Left colon (tissue), 2 donors: Measurements from ENCODE around the gene ADGRD1. TPM values are rescaled to one million over a fixed set of nuclear protein-coding genes. Genes with fewer than 3 reads are reported as not detected.

Source experiments
- ATAC-seq: fragments of 200-7000 bp; cut with Tn5 transposase; one replicate; pipeline ENCODE4 v1.9.1; 2020; ENCODE audit warnings: mild to moderate bottlenecking, moderate library complexity
- DNase-seq, 2 donors: peaks; one replicate each; pipeline ENCODE4 v3.0.0-alpha.2; 2020
- intact Hi-C, 2 donors: fragments of 100-400 bp; cut with DNase I in 1 of 2; cut with micrococcal nuclease in 1 of 2; formaldehyde crosslinking; loops; one replicate each; pipeline versions ENCODE4 v1.11.2 to v1.14.0; 2022; cut with DNase I, micrococcal nuclease
- total RNA-seq, 2 donors: library from RNA; stranded (reverse); fragmentation: NEBNext Ultra II Directional; extraction: Animal tissue kit (Norgen Biotek cat#: 25700); gene quantifications; one replicate each; pipeline ENCODE4 v1.2.1, GENCODE V29; 2021
- donor health status: DM: no; HTN: no; CAD: no.
- donor health status: DM: yes; HTN: yes; CAD: no.

ADGRD1 gene
- total RNA-seq, 2 donors from 2014 or later = 4.0 to 5.8 TPM

- intact Hi-C loops = no loop called here
- no peak for ATAC-seq
- DNase-seq = peak in 1 of 2 donors; percentile 18
These were observed 143.8 kb downstream of the ADGRD1 start for GRCh38 chr12:131097202-131098177.

- DNase-seq (peak in 1 of 2 donors; percentile 20), ATAC-seq (no peak)
- intact Hi-C loops = no loop called here
These were observed 144.7 kb downstream of the ADGRD1 start for GRCh38 chr12:131098178-131098981.

DNA sequence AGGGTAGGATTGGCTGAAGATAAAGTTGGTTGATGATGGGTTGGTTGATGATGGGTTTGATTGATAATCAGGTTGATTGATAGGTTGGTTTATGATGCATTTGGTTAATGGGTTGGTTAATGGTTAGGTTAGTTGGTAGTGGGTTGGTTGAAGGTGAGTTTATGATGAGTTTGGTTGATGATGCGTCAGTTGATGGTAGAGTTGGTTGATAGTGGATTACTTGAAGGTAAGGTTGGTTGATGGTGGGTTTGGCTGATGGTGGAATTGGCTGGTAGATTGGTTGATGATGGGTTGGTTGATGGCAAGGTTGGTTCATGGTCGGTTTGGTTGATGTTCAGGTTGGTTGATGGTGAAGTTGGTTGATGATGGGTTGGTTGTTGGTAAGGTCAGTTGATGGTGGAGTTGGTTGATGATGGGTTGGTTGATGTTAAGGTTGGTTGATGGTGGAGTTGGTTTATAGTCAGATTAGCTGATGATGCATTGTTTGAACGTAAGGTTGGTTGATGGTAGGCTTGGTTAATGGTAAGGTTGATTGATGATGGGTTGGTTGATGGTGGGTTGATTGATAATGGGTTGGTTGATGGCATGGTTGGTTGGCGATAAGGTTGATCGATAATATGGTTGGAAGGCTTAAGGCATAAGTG is 146.4 kb downstream of the ADGRD1 start:
- DNase-seq = no peak
- ATAC-seq = no peak
- intact Hi-C loops = no loop called here

DNA sequence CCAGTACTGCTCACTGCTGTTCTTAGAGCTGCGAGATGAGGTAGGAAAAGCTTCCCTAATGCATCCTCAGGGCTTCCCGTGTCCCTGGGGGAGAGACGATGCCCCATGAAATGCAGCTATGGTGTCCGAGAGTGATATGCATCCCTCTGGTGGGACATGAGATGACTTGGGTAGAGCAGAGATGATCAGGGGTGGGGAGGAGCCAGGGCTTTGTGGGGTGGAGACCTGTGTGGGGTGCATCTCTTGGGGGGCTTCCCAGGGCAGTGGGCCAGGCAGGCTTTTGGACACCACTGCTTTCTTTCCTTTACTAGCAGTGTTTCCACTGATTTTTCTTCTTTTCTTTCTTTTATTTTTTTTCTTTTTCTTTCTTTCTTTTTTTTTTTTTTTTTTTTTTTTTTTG is 147.3 kb downstream of the ADGRD1 start:
- peak in 1 of 2 donors; percentile 1 for DNase-seq
- ATAC-seq = no peak
- intact Hi-C loops = no loop called here

GRCh38 chr12:131101703-131102492 is 148.2 kb downstream of the ADGRD1 start:
- ATAC-seq = no peak
- peak in 1 of 2 donors; percentile 5 for DNase-seq
- intact Hi-C loops = no loop called here

DNA sequence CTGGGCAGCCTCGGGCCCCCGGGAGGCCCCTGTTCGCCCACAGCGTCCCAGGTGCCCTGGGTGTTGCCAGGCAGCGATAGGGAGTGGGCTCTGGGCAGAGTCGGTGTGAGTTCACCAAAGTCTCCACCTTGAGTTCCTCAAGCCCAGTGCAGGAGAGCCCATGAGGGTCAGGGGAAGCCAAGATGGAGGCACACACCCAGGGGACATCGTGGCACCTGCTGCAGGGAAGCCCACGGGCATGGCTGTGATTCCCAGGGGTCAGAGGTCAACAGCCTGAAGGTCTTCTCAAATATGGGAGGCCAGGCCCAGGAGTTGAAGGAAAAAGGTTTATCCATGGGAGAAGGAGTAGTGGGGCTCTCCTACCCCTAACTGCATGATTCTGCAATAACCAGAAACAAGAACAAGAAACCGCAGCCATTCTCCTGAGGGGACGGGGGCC is 148.8 kb downstream of the ADGRD1 start:
- intact Hi-C loops = no loop called here
- ATAC-seq (no peak), DNase-seq (no peak)

DNA sequence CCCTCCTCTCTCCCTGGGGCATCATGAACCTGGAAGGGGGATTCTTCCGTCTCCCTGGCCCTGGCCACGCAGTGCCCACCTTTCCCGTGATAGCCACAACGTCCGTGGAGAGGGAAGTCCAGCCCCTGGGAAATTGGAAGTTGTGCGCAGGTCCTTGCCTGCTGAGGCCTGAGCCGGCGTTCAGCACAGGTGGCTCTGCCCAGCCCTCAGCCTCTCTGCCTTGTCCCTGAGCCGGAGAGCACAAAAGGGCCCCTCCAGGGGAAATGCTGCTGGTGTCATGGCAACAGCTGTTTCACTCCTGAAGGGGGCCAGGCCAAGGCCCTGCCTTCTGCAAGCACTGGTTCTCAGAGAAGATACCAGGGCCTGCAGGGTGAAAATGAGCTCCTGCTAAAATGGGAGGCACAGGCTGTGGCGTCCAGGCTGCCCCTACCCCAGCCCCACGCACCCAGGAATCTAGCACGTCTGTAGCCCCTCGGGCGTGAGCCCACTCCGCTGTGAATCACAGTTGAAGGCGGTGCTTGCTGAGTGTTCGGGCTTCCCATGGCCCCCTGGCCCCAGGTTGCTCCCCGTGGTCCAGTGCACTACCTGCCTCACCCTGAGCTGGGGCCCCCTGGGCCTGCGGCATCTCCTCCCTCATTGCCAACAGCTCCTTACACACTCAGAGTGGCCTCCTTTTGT is 149.4 kb downstream of the ADGRD1 start:
- no peak for DNase-seq
- intact Hi-C loops = no loop called here
- no peak for ATAC-seq

GRCh38 chr12:131103669-131104462 is 150.2 kb downstream of the ADGRD1 start:
- intact Hi-C loops = no loop called here
- DNase-seq = no peak

DNA sequence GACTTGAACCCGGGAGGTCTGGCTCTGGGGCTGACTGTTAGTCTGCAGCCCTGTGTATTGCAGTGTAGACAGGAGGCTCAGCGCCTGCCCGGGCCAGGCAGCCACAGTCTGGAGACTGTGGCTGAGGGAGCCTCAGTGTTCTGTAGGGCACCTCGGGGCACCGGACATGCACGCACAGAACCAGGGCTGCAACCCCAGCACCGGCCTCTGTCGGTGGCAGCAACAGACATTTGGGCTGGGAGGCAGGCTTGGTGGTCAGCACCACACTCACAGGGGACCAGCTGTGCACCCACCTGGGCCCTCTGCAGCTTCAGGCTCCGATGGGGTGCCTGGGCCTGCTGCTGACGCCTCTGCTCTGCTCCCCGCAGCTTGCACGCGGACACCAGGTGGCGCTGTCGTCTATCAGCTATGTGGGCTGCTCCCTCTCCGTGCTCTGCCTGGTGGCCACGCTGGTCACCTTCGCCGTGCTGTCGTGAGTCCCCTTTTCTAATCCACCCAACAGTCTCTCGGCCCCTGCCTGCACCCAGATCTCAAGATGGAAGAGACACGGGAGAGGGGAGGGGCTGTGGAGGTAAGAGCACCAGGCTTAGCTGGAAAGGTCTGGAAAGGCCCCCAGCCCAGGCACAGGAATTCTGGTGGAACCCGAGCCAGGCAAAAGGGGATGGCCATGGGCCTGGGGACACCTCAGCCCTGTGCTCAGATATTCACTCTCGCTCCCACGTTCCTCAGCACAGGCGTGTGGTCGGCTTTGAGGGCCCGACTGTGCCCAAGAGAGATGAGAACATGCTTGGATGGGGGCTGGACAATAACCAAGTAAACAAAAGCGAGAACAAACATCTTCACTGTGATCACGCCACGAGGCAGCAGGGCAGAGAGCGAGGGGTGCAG is 151.0 kb downstream of the ADGRD1 start:
- ATAC-seq = peak; percentile 91
- intact Hi-C loops = no loop called here
- DNase-seq = peak; percentile 75 to 92

More at GRCh38 chr12:131103669-131104462, 150.2 kb downstream of the ADGRD1 start:
- no peak for ATAC-seq

DNA sequence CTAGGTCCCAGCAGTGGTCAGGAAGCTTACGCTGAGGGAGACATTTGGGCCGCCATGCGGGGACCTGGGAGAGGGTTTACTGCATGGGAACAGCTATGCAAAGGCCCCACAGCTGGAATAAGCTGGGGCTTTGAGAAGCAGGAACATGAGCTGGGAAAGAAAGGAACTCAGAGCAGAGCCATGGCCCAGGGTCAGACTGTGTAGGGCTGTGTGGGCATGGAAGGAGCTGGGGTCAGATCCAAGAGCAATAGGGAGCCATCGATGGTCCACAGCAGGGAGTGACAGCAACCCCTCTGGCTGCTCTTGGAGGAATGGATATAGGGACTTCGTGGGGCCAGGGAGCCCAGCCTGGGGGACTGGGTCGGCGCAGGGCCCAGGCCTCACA is 151.6 kb downstream of the ADGRD1 start:
- no peak for ATAC-seq
- intact Hi-C loops = no loop called here
- DNase-seq = no peak

DNA sequence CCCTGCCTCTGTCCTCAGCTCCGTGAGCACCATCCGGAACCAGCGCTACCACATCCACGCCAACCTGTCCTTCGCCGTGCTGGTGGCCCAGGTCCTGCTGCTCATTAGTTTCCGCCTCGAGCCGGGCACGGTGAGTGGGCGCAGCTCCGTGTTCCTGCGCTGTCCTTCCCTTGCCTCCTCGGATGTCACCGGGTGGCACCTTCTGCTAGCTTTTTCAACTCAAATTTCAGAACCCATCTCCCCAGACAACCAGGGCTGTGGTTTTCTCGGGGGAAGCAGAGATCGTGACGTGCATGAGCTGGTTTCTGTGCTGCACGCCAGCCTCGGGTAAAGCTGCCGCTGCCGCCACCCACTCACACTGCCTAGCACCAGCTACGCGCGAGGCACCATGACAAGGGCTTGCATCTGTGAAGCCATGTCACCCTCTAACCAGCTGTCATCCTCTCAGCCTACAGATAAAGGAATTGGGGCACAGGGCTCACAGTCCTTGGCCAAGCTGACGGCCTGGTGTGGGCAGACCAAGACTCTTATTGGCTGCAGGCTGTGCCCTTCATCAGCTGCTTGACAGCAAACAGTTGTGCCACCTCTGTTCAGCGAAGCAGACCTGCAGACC is 152.1 kb downstream of the ADGRD1 start:
- intact Hi-C loops = no loop called here
- ATAC-seq (no peak), DNase-seq (peak in 1 of 2 donors; percentile 22)

GRCh38 chr12:131106349-131106941 is 152.7 kb downstream of the ADGRD1 start:
- ATAC-seq = no peak
- intact Hi-C loops = no loop called here
- peak in 1 of 2 donors; percentile 2 for DNase-seq

DNA sequence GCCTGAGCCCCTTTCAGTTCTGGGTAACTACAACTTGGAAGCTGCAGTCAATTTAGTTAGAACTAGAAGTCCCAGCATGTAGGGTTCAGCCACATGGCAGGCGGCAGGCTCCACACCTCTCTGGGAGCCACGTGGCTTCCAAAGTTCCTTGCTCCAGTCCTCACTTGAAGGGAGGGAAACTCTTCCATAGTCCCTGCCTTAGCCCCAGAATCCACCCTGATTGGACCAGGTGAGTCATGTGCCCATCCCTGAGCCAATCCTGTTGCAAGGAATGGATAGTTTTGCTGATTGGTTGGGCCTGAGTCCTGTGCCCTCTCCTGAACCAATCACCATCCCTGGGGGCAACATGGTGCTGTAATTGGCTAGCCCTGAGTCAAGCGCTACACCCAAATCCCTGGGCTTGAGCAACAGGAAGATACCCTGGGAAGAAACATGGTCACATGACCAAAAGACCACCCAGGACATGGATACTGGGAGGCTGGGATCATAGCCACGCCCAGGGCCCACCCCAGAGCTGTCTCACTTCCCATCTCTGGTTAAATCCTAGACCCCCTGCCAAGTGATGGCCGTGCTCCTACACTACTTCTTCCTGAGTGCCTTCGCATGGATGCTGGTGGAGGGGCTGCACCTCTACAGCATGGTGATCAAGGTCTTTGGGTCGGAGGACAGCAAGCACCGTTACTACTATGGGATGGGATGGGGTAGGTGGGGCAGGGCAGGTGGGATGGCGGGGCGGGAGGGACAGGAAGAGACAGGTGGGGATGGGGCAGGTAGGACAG is 154.7 kb downstream of the ADGRD1 start:
- ATAC-seq = no peak
- intact Hi-C loops = no loop called here
- DNase-seq = peak in 1 of 2 donors; percentile 13

GRCh38 chr12:131111446-131111845 is 157.7 kb downstream of the ADGRD1 start:
- intact Hi-C loops = no loop called here
- DNase-seq (no peak), ATAC-seq (no peak)

GRCh38 chr12:131112021-131112420 is 158.3 kb downstream of the ADGRD1 start:
- intact Hi-C loops = no loop called here
- DNase-seq (peak in 1 of 2 donors; percentile 14), ATAC-seq (no peak)
